GM19023 (cell line): ENCODE results near the gene MKRN2.
"Not testable (repeated sequence)": the region's sequence is repeated elsewhere in the genome, so short reads cannot be mapped to it uniquely, and the experiment has no call there.

Experiments
- ATAC-seq: cut with Tn5 transposase; IDR thresholded peaks from one replicate; pipeline ENCODE4 v1.9.1; 2021; ENCODE audit warnings: mild to moderate bottlenecking, moderate library complexity; ENCODE audit not compliant: unreplicated experiment

The MKRN2 gene

DNA sequence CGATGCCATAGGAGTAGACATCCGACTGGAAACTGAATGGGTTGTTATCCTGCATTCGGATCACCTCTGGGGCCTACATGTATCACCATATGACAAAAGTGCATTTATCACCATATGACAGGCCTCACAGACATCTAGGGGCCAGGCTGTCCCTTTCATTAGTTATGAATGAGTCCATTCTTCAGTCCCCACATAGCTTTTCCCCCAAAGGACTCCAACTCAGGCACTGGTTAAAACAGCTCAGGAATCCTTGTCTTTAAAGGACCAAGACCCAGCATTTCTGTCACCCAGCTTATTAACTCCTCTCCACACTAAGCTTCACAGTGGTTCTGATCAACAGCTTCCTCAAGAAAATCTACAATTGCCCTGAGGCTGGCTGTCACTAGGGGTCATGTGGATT is 28.3 kb downstream of the MKRN2 start:
- no peak for ATAC-seq

DNA sequence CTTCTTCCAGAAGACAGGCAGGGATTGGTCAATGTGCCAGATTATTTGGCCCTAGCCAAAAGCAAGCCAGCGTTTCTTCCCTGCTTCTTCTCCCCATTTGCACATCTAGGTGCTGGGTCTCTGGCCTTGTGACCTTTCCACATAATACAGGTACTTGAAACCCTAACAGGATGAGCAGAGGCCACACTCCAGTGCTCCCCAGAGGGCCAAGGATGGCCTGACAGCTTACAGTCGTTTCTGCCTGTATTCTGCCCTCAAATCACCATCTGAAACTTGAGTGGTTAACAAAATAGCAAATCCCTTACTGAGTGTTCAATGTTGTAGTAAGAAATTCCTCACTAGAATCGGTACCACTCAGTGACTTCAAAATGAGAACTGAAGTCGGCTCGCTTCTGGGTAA is 29.1 kb downstream of the MKRN2 start:
- no peak for ATAC-seq

DNA sequence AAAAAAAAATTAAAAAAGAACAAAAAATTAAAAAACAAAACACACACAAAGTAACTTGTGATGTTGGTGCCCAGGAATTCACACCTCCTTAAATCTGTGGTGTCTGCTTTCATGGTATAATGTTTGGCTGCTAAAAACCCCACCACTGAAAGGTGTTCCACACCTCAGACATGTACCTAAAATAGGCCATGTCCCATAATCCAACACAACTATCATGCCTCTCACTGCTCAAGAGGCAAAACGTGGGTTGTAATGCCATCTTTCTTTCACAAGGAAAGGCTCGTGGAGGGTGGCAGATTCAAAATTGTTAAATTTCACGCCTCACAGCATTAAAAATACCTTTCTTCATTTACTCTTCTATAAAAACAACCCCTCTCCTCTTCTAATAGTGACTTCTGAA is 29.5 kb downstream of the MKRN2 start:
- no peak for ATAC-seq

DNA sequence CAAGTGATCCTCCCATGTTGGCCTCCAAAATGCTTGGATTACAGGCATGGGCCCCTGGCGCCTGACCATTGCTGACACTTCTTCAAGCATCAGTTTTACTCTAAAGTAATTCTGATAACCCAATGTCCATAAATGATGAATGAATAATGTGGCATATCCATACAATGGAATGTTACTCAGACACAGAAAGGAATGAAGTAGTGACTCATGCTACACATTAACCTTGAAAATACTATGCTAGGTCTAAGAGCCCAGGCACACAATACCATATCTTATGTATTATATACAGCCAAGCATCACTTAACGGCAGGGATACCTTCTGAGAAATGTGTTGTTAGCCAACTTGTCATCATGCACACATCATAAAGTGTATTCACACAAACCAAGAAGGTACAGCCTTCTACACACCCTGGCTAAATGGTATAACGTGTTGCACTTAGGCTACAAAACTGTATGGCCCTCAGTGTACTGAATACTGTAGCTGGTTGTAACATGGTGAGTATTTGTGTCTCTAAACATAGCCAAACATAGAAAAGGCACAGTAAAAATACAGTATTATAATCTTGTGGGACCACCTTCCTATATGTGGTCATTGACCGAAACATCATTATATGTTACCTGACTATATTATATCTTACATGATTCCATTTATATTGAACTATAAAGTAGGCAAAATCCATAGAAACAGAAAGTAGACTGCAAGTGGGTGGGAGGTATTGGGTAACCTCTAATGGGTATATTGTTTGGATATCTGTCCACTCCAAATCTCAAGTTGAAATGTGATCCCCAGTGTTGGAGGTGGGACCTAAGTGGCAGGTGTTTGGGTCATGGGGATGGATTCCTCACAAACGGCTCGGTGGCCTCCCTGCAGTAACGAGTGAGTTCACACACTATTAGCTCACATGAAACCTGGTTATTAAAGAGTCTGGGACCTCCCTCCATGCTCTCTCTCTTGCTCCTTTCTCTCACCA is 31.4 kb downstream of the MKRN2 start:
- no peak for ATAC-seq

DNA sequence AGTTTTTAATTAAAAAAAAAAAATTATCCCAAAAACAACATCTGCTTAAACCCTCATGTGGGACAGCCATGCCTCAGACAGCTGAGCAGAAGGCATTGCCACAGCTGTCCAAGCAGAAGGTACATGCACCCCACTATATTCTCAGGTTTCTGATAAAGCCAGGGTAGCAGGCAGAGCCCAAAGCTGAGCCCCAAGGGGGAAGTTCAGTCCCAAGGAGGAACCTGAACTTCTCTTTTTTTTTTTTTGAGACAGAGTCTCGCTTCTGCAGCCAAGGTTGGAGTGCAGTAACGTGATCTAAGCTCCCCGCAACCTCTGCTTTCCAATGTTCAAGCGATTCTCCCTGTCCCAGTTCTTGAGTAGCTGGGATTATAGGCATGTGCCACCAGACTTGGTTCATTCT is 33.2 kb downstream of the MKRN2 start:
- no peak for ATAC-seq

DNA sequence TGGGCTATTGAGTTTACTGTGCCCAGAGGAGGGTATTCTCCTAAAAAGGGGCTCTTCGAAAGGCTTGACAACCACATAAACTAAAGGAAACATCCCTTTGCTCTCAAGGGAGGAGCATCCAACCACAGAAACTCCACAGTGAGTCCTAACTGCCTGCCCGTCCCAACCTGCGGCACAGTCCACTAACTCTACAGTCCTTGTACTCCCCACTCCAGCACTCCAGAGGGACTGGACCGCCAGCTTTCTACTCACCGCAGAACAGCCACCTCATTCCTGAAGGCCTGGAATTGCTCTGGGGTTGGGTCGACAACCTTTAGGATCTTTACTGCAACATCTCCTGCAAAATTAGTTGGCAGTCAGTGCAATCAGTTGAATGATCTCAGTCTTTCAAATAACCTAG is 34.6 kb downstream of the MKRN2 start:
- no peak for ATAC-seq

DNA sequence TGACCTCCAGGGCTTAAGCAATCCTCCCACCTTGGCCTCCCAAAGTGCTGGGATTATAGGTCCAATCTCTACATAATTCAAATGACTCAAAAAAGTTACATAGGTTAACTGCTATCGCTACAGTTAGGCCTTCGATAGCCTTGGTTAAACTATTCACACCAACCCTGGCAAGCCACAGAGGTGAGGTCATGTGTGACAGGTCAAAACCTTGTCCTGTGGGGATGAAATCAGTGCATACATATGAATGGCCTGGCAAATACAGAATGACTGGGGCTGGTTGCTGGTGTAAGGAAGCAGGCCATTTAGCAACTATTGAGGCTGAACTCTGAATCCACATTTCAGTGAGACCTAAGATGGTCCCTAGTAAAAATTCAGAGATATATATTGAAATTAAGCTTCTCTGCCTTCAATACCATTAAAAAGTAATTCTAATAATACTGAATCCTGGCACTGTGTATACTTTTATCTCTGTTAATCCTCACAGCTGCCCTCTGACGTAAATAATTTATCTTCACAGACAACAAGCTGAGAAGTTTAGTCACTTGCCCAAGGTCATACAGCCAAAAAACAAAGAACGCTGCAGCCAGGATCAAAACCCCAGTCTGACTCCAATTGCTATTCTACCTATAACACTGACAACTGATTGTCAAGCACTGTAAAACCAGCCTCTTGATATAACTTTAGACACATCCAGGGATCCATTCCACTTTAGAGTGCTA is 35.3 kb downstream of the MKRN2 start:
- ATAC-seq: no peak

DNA sequence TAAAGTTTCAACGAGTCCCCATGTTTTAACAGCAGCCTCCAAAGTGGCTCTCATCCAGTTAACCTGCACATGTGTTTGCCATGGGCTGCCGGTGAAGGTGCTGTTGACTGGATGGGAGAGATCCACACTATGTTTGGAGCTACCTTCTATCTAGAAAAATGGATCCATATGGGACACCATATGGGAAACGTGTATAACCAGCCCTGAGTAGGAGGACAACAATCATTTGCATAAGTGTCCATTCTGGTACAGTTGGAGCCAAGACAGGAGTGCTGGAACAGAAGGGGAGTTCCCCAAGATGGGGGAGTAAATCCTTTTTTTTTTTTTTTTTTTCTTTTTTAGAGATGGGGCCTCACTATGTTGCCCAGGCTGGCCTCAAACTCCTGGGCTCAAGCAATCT is 36.6 kb downstream of the MKRN2 start:
- ATAC-seq: no peak

DNA sequence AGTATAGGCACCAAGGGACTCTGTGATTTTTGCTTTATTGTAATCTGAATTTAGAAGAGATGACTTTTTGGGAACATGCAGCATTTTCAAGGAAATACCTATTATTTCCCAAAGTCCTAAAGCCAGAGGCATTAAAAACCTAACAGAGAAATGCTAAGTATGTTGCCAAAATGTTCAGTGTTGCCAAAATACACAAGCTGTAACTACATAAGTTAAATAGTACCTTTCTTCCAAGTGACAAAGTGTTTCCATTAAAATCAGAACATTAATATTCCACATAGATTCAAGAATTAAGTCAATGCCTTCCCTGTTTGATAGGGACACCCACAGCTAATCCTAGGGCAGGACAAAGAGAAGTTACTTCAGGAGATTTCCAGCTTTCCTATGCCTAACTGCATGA is 42.0 kb downstream of the MKRN2 start:
- ATAC-seq: no peak

DNA sequence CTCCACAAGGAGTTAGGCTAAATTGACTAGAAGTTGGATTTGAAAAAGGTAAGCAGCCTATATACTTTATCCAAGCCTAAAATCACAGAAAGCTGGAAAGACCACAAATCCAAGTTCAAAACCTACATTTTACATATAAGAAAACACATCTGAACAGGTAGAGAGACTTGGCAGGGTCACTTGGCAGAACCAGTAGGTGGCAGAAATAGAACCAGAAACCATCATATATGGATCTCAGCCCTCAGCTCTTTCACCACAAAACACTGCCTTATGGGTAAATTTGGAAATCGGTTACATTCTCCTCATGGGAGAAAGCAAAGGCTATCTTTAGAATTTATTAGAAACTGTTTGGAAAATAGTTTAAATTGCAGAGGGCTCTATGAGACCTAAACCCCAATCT is 44.2 kb downstream of the MKRN2 start:
- ATAC-seq: no peak

DNA sequence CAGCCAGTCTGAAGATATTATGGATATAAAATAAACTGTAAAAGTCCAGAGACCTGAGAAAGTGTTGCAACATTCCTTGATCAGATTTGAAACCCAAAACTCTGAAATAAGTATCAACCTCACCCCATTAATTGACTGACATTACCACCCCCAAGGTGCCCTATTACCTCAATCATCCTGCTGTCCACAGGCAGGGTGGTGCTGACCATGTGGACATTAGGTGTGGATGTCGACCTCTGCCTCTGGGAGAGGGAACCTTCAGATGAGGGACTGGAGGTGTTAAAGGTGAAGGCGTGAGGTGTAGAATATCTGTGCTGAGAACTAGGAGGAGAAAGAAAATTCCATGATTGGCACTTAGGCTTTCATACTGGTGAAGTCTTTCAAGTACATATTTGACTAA is 47.1 kb downstream of the MKRN2 start:
- no peak for ATAC-seq

DNA sequence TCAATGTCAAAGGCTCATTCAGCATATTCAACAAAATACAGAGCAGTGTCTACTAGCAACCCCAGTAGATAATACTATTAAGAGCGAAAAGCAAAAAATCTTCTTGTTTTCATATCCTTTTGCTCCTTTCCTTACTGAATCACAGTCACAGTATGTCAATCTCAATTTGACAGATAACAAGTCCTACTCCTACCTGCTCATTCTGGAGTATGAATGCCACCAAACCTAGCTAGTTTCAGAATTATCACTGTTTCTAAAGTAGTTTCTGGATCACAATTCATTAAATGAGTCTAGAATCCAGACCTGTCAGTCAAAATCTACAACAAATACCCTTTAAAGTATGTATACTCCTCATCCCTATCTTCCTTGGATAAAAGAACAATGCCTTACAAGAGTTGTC is 51.5 kb downstream of the MKRN2 start:
- ATAC-seq: no peak

DNA sequence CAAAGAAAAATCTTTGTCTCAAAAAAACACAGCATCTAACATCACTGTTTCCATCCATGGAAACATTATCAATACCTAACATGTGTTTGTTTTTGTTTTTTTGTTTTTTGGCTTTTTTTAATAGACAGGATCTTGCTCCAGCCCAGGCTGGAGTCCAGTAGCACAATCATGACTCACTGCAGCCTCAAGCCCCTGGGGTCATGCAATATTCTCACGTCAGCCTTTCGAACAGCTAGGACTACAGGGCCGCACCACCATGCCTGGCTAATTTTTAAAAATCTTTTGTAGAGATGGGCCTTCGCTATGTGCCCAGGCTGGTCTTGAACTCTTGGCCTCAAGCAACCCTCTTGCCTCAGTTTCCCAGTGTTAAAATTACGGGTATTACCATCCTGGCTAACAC is 54.2 kb downstream of the MKRN2 start:
- ATAC-seq: no peak

DNA sequence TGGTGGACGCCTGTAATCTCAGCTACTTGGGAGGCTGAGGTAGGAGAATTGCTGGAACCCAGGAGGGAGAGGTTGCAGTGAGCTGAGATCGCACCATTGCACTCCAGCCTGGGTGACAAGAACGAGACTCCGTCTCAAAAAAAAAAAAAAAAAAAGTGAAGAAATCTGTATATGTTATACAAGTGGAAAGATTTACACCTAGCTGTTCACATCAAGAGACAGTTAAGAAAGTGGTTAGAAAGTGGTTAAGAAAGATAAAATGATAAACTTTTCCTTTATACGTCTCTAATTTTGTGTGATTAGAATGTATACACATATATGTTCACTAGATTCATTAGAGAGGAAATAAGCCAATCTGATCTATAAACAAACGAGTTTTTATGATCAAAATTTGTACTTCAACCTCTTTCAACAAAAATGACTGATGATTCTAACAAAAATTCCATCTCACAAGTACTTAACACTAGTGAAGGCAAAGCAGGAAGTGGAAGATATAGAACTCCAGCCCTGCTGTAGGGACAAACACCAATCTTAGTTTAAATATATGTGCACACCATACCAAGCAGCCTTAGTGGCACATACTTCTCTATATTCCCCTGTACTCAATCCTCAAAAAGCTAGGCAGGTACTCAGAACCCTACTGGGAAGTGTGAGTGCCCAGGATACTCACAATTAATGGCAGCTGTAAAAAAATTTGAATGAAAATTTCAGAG is 55.8 kb downstream of the MKRN2 start:
- no peak for ATAC-seq

DNA sequence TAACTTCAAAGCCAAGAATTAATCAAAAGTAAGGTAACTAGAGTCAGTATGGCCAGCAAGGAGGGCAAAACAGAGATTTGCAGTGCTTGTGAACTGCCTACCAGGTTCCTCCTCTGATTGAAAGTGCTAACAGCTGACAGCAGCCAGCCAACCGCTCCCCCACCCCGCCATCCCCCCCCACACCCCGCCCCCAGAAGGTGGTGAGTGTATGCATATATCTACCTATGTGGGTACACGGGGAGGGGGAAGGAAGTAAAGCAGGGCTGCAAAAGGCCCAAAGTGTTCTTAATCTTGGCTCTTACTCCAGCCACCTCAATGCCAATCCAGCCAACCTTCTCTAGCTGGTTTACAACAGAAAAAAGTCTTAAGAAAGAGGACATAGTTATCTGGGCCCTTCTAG is 56.4 kb downstream of the MKRN2 start:
- no peak for ATAC-seq

DNA sequence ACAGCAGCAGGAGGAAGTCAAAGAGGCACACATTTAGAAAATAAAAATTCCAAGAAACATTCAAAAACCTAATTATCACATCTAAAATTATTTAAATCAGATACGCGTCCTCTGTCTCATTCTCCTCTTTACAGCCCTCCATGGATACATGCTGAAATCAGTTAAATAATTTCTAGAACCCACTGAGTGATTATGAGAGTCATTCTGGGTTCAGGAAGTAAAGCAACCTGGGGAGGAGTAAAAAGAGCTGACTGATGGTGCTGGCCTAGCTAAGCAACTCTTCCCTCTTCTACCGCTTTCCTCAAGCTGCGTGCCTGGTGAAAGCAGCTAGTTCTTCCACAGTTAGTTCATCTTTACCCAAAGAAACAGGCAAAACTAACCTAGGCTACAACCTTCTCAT is 58.4 kb downstream of the MKRN2 start:
- ATAC-seq: no peak

DNA sequence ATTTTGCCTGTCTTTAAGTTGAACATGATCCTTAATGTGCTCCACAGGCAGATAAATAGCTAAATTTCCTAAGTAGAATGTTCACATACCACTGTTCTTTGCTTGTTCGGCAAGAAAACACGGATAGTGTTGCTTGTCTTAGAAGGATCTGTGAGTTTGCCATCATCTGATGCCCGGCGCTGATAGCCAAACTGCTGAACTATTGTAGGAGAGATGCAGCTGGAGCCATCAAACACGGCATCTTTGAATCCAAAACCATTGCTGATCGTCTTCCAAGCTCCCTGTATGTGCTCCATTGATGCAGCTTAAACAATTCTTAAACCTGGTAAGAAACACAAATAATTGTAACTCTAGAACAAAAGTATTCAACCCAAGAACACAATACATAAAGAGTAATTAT is 61.5 kb downstream of the MKRN2 start:
- ATAC-seq: no peak

DNA sequence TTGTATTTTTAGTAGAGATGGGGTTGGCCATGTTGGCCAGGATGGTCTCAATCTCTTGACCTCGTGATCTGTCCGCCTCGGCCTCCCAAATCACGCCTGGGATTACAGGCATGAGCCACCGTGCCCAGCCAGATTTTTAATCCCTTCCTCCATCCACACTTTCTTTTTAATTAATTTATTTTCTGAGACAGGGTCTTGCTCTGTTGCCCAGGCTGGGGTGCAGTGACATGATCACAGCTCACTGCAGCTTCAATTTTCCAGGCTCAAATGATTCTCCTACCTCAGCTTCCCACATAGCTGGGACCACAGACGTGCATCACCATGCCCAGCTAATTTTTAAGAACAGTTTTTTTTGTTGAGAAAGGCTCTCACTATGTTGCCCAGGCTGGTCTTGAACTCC is 63.4 kb downstream of the MKRN2 start:
- ATAC-seq: no peak

DNA sequence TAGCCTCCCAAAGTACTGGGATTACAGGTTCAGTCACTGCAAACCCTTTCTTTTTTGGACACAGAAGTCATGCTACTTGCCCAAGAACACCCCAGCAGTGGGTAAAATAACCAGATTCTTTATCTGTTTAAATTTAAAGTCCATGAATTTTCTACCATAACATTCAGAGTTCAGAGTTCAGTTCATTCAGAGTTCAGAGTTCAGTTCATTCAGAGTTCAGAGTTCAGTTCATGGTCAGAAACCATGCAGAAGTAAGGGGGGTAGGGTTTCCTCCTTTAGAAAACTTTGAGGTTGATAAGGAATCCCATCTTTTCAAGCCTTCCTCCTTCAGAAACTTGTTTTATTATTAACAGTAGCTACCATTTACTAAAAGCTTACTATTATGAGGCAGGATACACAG is 63.8 kb downstream of the MKRN2 start:
- no peak for ATAC-seq

DNA sequence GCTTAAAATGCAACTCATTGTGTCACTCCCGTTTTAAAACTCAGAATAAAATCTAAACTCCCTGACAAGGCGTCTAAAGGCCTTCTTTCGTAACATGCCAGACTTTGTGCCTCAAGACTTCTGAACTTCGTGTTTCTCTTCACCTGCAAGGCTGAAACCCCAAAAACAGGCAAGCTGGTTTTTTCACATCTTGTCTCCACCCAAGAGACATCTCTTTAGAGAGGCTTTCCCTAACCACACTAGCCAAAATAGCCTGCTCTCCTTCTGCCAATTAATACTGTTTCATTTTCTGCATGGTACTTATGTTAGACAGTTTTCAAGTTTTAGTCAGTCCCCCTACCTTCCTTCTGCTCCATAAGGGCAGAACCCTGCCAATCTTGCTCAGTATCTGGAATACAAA is 65.4 kb downstream of the MKRN2 start:
- no peak for ATAC-seq

DNA sequence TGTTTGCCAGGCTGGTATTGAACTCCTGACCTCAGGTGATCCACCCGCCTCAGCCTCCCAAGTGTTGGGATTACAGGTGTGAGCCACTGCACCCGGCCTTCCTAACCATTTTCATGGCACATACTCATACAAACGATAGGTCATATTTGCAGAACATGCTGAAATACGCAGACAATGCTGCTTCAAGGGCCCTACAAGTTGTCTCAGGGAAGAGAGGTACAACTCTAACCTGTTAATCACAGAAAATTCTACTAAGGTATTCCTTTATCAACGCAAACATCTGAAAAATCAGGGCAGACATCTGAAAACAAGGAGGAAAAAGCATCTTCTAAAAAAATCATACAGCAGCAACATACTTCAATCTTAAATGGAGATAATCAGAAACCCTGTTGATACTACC is 67.2 kb downstream of the MKRN2 start:
- ATAC-seq: no peak

DNA sequence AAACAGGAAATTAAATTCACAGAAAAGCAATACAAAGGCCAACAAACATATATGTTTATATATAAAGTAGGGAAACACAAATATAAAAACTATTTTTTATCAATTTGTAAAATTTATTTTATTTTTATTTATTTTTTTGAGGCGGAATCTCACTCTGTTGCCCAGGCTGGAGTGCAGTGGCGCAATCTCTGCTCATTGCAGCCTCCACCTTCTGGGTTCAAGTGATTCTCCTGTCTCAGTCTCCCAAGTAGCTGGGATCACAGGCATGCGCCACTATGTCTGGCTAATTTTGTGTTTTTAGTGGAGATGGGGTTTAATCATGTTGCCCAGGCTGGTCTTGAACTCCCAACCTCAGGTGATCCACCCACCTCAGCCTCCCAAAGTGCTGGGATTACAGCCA is 68.1 kb downstream of the MKRN2 start:
- ATAC-seq: not testable (repeated sequence)
